COR-L47 (cell line): ENCODE results near the gene RRP1.

Experiments
- DNase-seq: peaks from one replicate; lab custom pipeline; 2025; lab: John Stamatoyannopoulos, UW

Gene RRP1, protein sequence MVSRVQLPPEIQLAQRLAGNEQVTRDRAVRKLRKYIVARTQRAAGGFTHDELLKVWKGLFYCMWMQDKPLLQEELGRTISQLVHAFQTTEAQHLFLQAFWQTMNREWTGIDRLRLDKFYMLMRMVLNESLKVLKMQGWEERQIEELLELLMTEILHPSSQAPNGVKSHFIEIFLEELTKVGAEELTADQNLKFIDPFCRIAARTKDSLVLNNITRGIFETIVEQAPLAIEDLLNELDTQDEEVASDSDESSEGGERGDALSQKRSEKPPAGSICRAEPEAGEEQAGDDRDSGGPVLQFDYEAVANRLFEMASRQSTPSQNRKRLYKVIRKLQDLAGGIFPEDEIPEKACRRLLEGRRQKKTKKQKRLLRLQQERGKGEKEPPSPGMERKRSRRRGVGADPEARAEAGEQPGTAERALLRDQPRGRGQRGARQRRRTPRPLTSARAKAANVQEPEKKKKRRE

GRCh38 chr21:43789276-43790009 lies at the start of gene RRP1:
RRP1 (plus strand) TSS chr21:43789577; CDS start chr21:43789630, 53 bp downstream.
- DNase-seq: peak; percentile 89

DNA sequence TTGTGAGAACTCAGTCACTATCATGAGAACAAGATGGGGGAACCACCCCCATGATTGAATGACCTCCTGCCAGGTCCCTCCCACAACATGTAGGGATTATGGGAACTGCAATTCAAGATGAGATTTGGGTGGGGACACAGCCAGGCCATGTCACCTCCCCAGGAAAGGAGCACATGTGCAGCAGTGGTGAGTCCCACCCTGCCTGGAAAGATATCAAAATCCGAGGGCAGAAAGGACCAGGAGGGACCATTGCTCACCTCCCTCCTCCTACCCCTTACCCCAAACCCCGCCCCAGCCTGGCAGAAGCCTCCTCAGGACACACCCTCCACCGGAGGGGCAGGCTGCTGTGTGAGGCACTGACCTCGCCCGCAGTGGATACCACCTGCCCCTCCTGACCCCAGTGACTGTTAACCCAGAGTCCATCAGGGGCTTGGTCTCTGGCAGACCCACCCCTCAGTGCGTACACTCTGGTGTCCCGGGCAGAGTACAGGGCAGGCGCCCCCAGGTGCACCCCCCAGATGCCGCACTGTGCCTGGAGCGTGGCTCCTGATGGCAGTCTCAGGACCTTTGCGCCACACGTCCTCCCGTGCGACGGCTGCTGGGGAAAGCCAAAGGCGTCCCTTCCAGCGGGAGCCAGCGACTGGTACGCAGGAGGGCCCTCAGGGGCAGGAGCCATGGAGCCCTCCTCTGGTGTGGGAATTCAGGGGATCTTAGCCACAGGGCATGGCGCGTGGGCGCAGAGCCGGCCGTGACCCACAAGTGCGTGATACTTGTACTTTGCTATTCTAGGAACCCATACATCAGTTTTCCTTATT lies 49.5 kb upstream of the RRP1 start:
- DNase-seq: no peak

DNA sequence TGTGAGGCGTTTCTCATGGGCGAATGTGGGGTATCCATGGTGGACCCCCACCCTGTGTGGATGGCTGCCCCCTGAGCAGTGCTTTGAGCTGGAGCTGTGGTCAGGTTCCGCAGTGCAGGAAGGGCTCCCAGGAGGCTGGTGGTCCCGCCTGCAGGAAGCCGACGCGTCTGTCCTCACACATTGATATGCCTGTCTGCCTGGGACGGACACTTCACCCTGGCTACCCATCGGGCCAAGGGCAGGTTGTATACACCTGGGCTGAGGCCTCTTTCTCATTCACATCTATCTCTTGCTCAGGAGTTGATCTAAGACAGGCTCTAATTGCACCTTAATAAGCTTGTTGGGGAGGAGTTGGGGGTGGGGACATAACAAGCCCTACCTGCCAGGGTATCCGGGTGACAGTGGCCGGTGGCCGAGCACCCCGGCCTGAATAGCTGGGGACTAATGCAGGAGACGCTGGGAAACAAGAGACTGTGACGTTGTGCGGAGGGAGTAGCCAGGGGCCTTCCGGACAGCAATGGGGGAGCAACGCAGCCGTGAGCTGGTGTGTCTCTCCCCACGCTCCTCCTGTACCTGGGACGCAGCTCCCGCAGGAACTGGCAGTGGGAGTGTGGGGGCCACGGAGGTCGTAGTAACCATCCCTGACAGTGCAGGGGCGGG lies 48.8 kb upstream of the RRP1 start:
- DNase-seq: no peak

DNA sequence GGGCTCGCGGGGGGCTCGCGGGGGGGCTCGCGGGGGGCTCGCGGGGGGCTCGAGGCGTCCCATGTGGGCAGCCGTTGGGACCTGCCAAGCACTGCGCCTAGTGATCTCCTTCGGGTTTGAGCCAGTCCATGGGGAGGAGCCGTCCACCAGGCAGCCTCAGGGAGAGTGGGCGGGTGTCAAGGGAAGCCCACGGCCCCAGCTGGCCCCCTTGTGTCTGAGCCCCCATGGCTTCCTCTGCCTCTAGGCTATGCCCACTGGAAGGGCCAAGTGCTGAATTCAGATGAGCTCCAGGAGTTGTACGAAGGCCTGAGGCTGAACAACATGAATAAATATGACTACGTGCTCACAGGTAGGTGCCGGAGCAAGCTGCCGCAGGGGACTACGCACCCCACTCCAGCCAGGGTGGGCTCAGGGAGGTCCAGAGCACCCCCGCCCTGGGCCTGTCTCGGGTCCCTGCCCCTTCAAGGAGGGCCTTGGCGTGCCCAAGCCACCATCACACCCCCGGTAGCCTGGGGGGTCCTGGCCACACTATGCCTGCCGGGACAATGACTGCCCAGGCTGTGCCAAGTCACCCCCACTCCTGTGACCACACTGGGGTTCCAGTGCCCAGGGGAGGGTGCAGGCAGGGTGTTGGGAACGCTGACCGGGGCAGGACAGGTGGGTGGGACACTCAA lies 47.8 kb upstream of the RRP1 start:
- no peak for DNase-seq

DNA sequence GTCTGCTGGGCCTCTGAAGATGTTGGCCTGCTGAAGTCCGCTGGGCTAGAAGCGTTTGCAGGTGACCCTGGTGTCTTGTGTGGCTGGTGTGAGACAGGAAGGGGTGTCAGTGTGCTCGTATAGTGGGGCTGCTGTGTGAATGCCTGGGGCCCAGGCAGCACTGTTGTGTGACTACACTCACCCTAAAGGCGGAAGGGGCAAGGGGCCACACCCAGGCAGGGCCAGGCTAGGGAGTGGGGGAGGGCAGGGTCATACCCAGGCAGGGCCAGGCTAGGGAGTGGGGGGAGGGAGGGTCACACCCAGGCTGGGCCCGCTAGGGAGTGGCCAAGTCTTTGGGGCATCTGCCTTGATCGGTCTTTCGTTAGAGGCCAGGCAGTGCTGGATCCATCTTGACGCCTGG lies 45.4 kb upstream of the RRP1 start:
- DNase-seq: no peak

- DNase-seq: no peak
Observed at GRCh38 chr21:43744725-43745124, 44.7 kb upstream of the RRP1 start.

GRCh38 chr21:43745772-43746517 lies 43.4 kb upstream of the RRP1 start:
- DNase-seq: no peak

GRCh38 chr21:43748622-43749021 lies 40.8 kb upstream of the RRP1 start:
- no peak for DNase-seq

- no peak for DNase-seq
Observed at GRCh38 chr21:43749651-43750262, 39.6 kb upstream of the RRP1 start.

- no peak for DNase-seq
Observed at GRCh38 chr21:43750339-43751033, 38.9 kb upstream of the RRP1 start.

- no peak for DNase-seq
Observed at GRCh38 chr21:43751955-43752591, 37.3 kb upstream of the RRP1 start.

DNA sequence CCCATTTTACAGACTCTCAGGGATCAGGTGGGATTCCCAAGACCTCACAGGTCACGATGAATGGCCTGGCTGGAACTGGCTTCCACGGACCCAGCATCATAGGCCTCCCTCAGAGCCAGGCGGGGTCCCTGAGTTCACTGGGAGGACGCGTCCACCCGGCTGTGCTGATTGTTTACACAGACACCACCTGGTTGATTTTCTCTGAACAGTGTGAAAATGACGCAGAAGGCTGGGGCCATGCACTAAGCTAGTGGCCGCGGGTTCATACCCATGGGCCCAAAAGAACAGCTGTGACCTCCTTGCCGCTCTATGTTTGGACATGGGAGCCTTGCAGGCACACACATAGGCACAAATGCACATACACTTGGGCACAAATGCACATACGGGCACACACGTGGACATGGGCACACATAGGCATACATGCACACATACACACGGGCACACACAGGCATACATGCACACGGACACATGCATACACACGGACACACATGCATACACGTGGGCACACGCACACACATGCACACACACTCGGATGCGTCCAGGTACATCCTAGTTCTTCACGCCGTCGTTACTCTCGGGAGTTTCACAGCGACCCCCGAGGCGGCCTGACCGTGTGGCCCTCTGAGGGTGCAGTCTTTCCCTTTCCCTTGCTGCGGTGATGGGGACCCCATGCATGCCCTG lies 36.5 kb upstream of the RRP1 start:
- no peak for DNase-seq

- DNase-seq: no peak
Observed at GRCh38 chr21:43753439-43753799, 36.0 kb upstream of the RRP1 start.

- no peak for DNase-seq
Observed at GRCh38 chr21:43754948-43755781, 34.2 kb upstream of the RRP1 start.

DNA sequence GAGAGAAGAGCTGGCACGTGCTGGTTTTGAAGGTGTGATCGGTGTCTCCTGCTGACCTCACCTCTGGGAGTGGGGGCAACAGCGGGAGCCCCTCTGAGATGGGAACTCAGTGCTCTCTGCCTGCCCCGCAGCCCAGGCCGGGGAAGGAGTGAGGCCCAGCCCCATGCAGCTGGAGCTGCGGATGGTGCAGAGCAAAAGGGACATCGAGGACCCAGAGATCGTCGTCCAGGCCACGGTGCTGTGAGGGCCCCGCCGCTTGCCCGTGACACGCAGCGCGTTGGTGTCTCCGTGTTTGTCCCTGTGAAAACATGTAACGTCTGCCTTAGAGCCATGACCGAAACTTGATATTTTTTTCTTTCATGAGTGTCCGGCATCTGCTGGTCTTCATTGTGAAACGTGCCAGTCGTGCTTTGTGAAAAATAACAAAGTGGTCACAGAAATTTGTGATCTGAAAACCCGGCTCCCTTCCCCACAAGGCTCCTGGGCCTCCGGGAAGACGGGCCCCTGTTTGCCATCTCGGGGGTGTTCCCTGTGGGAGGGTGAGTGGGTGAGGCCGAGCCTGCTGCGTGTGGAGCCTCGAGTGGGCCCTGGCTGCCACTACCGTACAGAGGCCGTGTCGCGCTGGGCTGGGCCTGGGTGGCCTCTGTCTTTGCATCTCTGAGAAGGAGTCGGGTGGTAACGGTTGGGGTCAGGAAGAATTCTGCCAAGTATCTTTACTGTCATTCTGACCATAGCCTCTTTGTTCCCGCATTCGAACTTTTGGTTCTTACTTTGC lies 33.4 kb upstream of the RRP1 start:
- DNase-seq: no peak

- DNase-seq: no peak
Observed at GRCh38 chr21:43757601-43758000, 31.8 kb upstream of the RRP1 start.

DNA sequence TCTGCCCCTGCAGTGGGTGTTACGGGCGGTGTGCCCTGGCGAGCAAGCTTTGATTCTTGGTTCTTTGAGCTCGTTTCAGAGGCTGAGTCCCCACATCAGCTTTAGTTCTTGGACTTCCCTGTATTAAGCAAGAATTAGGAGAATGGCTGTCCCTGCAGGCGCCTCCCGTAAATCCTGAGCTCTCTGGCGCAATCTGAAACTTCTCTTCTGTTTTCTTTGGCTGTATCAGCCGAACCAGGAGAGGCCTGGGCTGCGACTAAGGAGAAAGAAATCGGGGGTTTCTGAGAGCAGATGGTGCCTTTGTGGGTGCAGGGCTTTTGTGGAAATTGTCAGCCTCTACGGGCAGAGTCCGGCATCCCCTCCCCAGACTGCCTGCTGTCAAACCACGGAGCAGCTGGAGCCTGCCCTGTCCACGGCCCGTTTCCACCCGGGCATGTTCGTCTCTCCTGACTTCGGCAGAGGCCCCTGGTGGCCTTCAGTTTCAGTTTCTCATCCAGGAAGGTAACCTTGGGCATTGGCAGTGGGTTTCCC lies 31.2 kb upstream of the RRP1 start:
- no peak for DNase-seq
